Immature natural killer cell (primary cell): ENCODE results near the gene RAB24. TPM values are rescaled to one million over a fixed set of nuclear protein-coding genes. Genes with fewer than 3 reads are reported as not detected.
"Not testable (repeated sequence)": the region's sequence is repeated elsewhere in the genome, so short reads cannot be mapped to it uniquely, and the experiment has no call there.

ENCODE experiments used
- DNase-seq, 3 donors: peaks; one replicate each; pipeline ENCODE4 v3.0.0; 2022; ENCODE audit warnings: mixed read lengths in 1 of 3
- H3K27ac Mint-ChIP-seq, 6 donors: one replicate each; pipeline ENCODE4 v1.8.0; 2020; ENCODE audit warnings: mixed read lengths in 6 of 6, mild to moderate bottlenecking in 5 of 6, inconsistent platforms in 4 of 6, moderate library complexity in 3 of 6
- H3K27me3 Mint-ChIP-seq, 3 donors: one replicate each; pipeline ENCODE4 v1.8.0; 2020 to 2021; ENCODE audit warnings: low read depth in 3 of 3, mild to moderate bottlenecking in 3 of 3, mixed read lengths in 3 of 3, moderate library complexity in 3 of 3, inconsistent platforms in 1 of 3
- H3K36me3 Mint-ChIP-seq, 3 donors: one replicate each; pipeline ENCODE4 v1.8.0; 2020; ENCODE audit warnings: mixed read lengths in 3 of 3, inconsistent platforms in 2 of 3, mild to moderate bottlenecking in 2 of 3
- H3K4me1 Mint-ChIP-seq, 2 donors: one replicate each; pipeline ENCODE4 v1.8.0; 2020; ENCODE audit warnings: inconsistent platforms in 2 of 2, mild to moderate bottlenecking in 2 of 2, mixed read lengths in 2 of 2, moderate library complexity in 1 of 2
- H3K4me3 Mint-ChIP-seq, 5 donors: one replicate each; pipeline ENCODE4 v1.8.0; 2020; ENCODE audit warnings: mild to moderate bottlenecking in 5 of 5, mixed read lengths in 5 of 5, inconsistent platforms in 3 of 5, moderate library complexity in 3 of 5
- H3K9me3 Mint-ChIP-seq, 6 donors: one replicate each; pipeline ENCODE4 v1.8.0; 2020; ENCODE audit warnings: mild to moderate bottlenecking in 6 of 6, mixed read lengths in 6 of 6, inconsistent platforms in 4 of 6, moderate library complexity in 3 of 6
- polyA plus RNA-seq, 3 donors: library from polyadenylated mRNA; unstranded; fragments of 300-500 nt; fragmentation: Illumina TruSeq; gene quantifications; one replicate each; pipeline ENCODE4 v1.2.3, GENCODE V29; 2021

RAB24 gene
- polyA plus RNA-seq, 3 donors from 2014 or later, result 39.7 to 80.2 (median 45.8) TPM

GRCh38 chr5:177291735-177292134, 11.8 kb downstream of the RAB24 start:
- Mint-ChIP-seq H3K27me3 (peaks cover 0 to 17% (median 12%) of the 10 kb centered on the region in 3 donors), H3K9me3 (no peaks in the 10 kb centered on the region), H3K27ac (peak overlapping the region in 2 of 6 donors; percentile 30 to 64), H3K36me3 (peaks cover 25 to 37% (median 29%) of the 10 kb centered on the region in 3 donors), H3K4me3 (no peak overlapping the region), H3K4me1 (peaks cover 17 to 22% of the 10 kb centered on the region in 2 donors)
- no peak for DNase-seq

DNA sequence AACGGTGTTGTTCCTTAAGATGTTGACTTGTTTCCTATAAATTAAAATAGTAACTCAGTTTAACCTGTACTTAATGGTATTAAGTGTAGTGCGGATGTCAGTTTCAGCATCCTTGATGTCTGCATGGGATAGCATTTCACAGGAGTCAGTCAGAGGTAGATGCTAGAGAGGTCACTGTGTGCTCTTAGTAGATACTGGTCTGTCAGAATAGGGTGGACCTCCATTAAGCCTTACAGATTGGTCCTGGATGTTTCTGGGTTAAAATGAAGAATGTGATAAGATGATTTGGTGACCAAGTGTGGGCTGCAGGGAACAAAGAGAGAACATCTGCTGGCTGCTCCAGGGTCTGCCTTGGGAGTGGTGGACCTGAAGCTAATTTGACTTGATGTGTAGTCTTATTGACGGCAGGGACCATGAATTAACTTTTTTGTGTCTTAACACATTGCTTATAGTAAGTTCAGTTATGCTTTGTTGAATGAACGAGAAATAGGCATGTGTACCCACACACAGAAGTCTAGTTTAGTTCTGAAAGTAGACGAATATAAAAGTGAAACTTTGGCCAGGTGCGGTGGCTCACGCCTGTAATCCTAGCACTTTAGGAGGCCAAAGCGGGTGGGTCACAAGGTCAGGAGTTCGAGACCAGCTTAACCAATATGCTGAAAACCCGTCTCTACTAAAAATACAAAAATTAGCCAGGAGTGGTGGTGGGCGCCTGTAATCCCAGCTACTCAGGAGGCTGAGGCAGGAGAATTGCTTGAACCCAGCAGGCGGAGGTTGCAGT, 12.5 kb downstream of the RAB24 start:
- H3K27me3 Mint-ChIP-seq, result peaks cover 0 to 10% (median 8%) of the 10 kb centered on the region in 3 donors
- peak overlapping the region in 3 of 6 donors; percentile 30 to 46 (median 34) for H3K27ac Mint-ChIP-seq
- no peaks in the 10 kb centered on the region for H3K9me3 Mint-ChIP-seq
- peaks cover 22 to 36% (median 29%) of the 10 kb centered on the region in 3 donors for H3K36me3 Mint-ChIP-seq
- H3K4me3 Mint-ChIP-seq, result no peak overlapping the region
- no peak for DNase-seq
- H3K4me1 Mint-ChIP-seq, result peaks cover 10 to 15% of the 10 kb centered on the region in 2 donors

GRCh38 chr5:177288191-177288590, 15.3 kb downstream of the RAB24 start:
- Mint-ChIP-seq H3K27ac (no peak overlapping the region), H3K4me3 (no peak overlapping the region), H3K27me3 (peaks cover 0 to 3% (median 0%) of the 10 kb centered on the region in 3 donors), H3K9me3 (no peaks in the 10 kb centered on the region), H3K4me1 (peaks cover 0 to 1% of the 10 kb centered on the region in 2 donors), H3K36me3 (peaks cover 22 to 37% (median 28%) of the 10 kb centered on the region in 3 donors)
- no peak for DNase-seq

DNA sequence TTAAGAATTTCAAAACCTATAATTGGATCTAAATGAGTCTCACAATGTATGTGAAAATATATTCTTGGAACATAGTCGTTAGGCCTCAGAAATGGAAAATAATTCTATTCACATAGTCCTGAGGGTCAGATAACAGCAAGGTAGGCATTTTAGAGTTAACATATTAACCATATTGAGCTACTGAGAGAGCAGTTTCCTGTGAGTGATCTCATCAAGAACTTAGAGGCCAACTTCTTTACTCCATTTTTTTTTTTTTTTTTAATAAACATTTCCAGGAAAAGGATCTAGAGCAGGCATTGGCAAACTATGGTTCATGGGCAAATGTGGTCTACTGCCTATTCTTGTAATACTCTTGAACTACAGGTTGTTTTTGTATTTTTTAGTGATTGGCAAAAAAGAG, 26.6 kb downstream of the RAB24 start:
- peaks cover 0 to 2% (median 0%) of the 10 kb centered on the region in 3 donors for H3K27me3 Mint-ChIP-seq
- H3K36me3 Mint-ChIP-seq, result peaks cover 20 to 43% (median 31%) of the 10 kb centered on the region in 3 donors
- no peak overlapping the region for H3K4me3 Mint-ChIP-seq
- no peak for DNase-seq
- H3K4me1 Mint-ChIP-seq, result no peaks in the 10 kb centered on the region
- H3K27ac Mint-ChIP-seq, result peak overlapping the region in 2 of 6 donors; percentile 2 to 25
- H3K9me3 Mint-ChIP-seq, result no peaks in the 10 kb centered on the region

DNA sequence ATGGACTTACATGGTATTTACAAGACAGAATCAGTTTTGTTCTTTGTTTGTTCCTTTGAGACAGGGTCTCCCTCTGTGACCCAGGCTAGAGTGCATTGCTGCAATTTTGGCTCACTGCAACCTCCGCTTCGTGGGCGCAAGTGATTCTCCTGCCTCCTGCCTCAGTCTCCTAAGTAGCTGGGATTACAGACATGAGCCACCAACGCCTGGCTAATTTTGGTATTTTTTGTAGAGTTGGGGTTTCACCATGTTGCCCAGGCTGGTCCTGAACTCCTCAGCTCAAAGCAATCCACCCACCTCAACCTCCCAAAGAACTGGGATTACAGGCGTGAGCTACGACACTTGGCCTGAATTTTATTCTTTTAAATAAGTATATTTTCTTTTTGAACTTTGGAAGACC, 27.6 kb downstream of the RAB24 start:
- Mint-ChIP-seq H3K4me1 (no peaks in the 10 kb centered on the region), H3K27me3 (peaks cover 0 to under 1% (median 0%) of the 10 kb centered on the region in 3 donors), H3K27ac (no peak overlapping the region), H3K9me3 (no peaks in the 10 kb centered on the region), H3K36me3 (peaks cover 18 to 46% (median 25%) of the 10 kb centered on the region in 3 donors), H3K4me3 (no peak overlapping the region)
- no peak for DNase-seq

DNA sequence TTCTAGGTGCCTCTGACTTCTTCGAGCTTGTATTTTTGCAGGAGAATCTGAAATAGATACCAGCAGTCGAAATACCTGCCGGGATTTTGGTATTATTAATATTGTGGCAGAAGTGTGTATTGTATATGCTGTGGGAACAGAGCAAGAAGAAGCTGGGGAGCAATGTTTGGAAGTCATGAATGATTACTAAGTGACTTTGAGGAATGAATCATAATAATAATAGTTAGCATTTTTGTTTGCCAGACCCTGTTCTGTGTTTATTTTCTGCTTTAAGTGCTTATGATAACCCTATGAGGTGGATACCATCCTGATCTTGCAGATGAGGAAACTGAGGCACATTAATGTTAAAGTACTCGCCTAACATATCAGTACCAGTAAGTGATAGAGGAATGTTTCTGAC, 32.4 kb downstream of the RAB24 start:
- no peak overlapping the region for H3K4me3 Mint-ChIP-seq
- H3K9me3 Mint-ChIP-seq, result no peaks in the 10 kb centered on the region
- DNase-seq, result no peak
- H3K27me3 Mint-ChIP-seq, result peaks cover 0 to 2% (median 0%) of the 10 kb centered on the region in 3 donors
- no peaks in the 10 kb centered on the region for H3K4me1 Mint-ChIP-seq
- H3K27ac Mint-ChIP-seq, result peak overlapping the region in 1 of 6 donors; percentile 23
- H3K36me3 Mint-ChIP-seq, result peaks cover 14 to 51% (median 25%) of the 10 kb centered on the region in 3 donors

GRCh38 chr5:177270653-177271052, 32.9 kb downstream of the RAB24 start:
- no peak for DNase-seq
- Mint-ChIP-seq H3K36me3 (peaks cover 14 to 55% (median 25%) of the 10 kb centered on the region in 3 donors), H3K27ac (peak overlapping the region in 1 of 6 donors; percentile 45), H3K4me1 (no peaks in the 10 kb centered on the region), H3K9me3 (no peaks in the 10 kb centered on the region), H3K4me3 (no peak overlapping the region), H3K27me3 (peaks cover 0 to 2% (median 0%) of the 10 kb centered on the region in 3 donors)

DNA sequence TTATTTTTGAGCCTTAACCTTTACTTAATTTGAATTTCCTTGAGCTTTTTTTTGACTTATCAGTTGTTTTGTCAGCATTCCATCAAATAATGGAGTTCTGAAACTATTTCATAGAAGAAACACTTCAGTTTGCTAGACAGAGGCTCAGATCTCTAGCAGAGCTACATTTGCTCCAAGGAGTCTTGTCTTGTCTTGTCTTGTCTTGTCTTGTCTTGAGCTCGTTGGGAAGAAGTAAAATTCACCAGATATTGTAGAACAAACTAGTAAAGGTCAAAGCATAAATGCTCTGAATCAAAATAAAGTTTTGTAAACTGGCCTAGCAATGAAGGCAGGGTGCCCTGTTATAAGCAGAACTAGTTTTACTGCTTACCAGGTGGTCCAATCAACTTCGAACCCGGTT, 33.5 kb downstream of the RAB24 start:
- DNase-seq, result no peak
- Mint-ChIP-seq H3K36me3 (peaks cover 11 to 55% (median 25%) of the 10 kb centered on the region in 3 donors), H3K4me1 (no peaks in the 10 kb centered on the region), H3K9me3 (no peaks in the 10 kb centered on the region), H3K27me3 (peaks cover 0 to 2% (median 0%) of the 10 kb centered on the region in 3 donors), H3K27ac (no peak overlapping the region), H3K4me3 (no peak overlapping the region)

DNA sequence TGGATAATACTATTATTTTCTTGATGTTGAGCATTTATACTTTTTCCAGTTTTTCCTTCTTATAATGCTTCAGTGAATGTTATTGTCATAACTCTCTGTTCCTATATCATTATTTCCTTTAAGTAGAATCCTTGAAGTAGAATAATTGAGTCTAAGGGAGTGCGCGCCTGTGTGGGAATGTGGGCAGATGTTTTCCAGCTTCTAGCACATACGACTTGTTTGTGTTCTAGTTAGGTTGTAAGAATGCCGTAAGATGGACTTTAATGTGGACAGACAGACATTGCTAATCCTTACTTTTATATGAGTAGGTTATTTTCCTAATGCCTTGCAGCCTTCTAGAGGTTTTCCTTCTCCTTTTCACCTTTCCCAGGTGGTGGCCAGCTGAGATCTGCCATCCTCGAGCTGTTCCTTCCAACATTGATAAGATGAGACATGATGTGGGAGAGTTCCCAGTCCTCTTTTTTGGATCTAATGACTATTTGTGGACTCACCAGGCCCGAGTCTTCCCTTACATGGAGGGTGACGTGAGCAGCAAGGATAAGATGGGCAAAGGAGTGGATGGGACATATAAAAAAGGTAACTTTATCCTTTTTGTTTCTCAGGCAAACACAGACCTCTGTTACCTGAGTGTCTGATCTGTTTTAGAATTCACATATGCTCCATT, 34.2 kb downstream of the RAB24 start:
- Mint-ChIP-seq H3K27ac (no peak overlapping the region), H3K27me3 (peaks cover 0 to 2% (median 0%) of the 10 kb centered on the region in 3 donors), H3K4me3 (no peak overlapping the region), H3K4me1 (no peaks in the 10 kb centered on the region), H3K9me3 (no peaks in the 10 kb centered on the region), H3K36me3 (peaks cover 10 to 52% (median 25%) of the 10 kb centered on the region in 3 donors)
- DNase-seq, result no peak

DNA sequence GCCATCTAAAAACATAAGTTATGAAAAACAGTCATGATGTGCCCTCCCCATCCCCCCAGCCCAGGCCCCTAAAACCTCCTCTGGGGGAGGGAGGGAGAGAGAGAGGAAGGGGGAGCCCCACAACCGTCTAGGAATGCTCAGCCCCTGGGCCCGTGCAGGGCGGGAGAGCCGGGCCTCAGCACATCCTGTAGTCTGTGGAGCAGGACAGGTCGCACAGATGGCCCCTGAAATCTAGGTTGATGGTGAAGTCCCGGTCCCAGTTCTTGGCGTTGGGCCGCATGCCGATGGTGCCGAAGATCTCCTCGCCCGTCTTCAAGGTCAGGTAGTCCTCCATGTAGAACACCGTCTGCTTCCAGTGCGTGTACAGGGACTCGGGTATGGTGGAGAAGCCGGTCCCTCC, 38.1 kb downstream of the RAB24 start:
- no peak overlapping the region for H3K4me3 Mint-ChIP-seq
- no peaks in the 10 kb centered on the region for H3K4me1 Mint-ChIP-seq
- H3K9me3 Mint-ChIP-seq, result no peaks in the 10 kb centered on the region
- H3K27me3 Mint-ChIP-seq, result peaks cover 0 to 3% (median 2%) of the 10 kb centered on the region in 3 donors
- no peak for DNase-seq
- no peak overlapping the region for H3K27ac Mint-ChIP-seq
- H3K36me3 Mint-ChIP-seq, result peaks cover 11 to 44% (median 13%) of the 10 kb centered on the region in 3 donors

GRCh38 chr5:177264178-177264577, 39.3 kb downstream of the RAB24 start:
- peaks cover 14 to 45% (median 18%) of the 10 kb centered on the region in 3 donors for H3K36me3 Mint-ChIP-seq
- H3K9me3 Mint-ChIP-seq, result no peaks in the 10 kb centered on the region
- peak overlapping the region in 1 of 6 donors; percentile 34 for H3K27ac Mint-ChIP-seq
- no peak for DNase-seq
- no peaks in the 10 kb centered on the region for H3K4me1 Mint-ChIP-seq
- no peak overlapping the region for H3K4me3 Mint-ChIP-seq
- peaks cover 0 to 6% (median 2%) of the 10 kb centered on the region in 3 donors for H3K27me3 Mint-ChIP-seq

- Mint-ChIP-seq H3K9me3 (no peaks in the 10 kb centered on the region), H3K36me3 (peaks cover 12 to 51% (median 14%) of the 10 kb centered on the region in 3 donors), H3K27me3 (peaks cover 0 to 9% (median 2%) of the 10 kb centered on the region in 3 donors), H3K4me3 (no peak overlapping the region), H3K4me1 (no peaks in the 10 kb centered on the region), H3K27ac (peak overlapping the region in 1 of 6 donors; percentile 48)
- DNase-seq, result no peak
These were observed 42.0 kb downstream of the RAB24 start for GRCh38 chr5:177261510-177261909.

DNA sequence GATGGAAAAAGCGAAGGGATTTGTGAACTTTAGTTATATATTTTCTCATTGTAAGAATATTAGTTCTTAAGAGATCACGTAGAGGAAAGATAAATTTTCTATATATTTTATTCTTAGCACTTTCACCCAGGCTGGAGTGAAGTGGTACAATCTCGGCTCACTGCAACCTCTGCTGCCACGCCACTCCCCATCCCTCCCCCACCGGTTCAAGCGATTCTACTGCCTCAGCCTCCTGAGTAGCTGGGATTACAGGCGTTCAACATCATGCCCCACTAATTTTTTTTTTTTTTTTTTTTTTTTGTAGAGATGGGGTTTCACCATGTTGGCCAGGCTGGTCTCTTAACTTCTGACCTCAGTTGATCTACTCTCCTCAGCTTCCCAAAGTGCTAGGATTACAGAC, 42.6 kb downstream of the RAB24 start:
- no peaks in the 10 kb centered on the region for H3K9me3 Mint-ChIP-seq
- H3K4me1 Mint-ChIP-seq, result peaks cover under 1 to 2% of the 10 kb centered on the region in 2 donors
- H3K36me3 Mint-ChIP-seq, result peaks cover 12 to 47% (median 14%) of the 10 kb centered on the region in 3 donors
- H3K4me3 Mint-ChIP-seq, result no peak overlapping the region
- no peak overlapping the region for H3K27ac Mint-ChIP-seq
- peaks cover 0 to 9% (median 0%) of the 10 kb centered on the region in 3 donors for H3K27me3 Mint-ChIP-seq
- DNase-seq, result no peak

GRCh38 chr5:177258711-177259110, 44.8 kb downstream of the RAB24 start:
- not testable (repeated sequence) for DNase-seq, H3K4me1 Mint-ChIP-seq, H3K4me3 Mint-ChIP-seq, H3K27me3 Mint-ChIP-seq, H3K9me3 Mint-ChIP-seq
- H3K36me3 Mint-ChIP-seq, result peaks cover 14 to 52% (median 16%) of the 10 kb centered on the region in 3 donors
- peak overlapping the region in 1 of 6 donors; percentile 29 for H3K27ac Mint-ChIP-seq
